PFSK-1 (cell line): ENCODE results near the gene MYO7B.

Experiments used
- FOXP2 ChIP-seq: optimal IDR thresholded peaks from 2 replicates; pipeline ENCODE3; 2011; ENCODE audit warnings: borderline replicate concordance, control low read depth, inconsistent platforms; ENCODE audit not compliant: insufficient read depth; ENCODE audit errors: extremely low read length, extremely low read depth
- POLR2AphosphoS5 ChIP-seq: IDR thresholded peaks from 2 replicates; pipeline ENCODE4 v1.6.1; 2012; ENCODE audit warnings: low read depth, mild to moderate bottlenecking, control low read depth, low read length, moderate library complexity
- REST ChIP-seq, 2 experiments: IDR thresholded peaks; 2 replicates each; pipeline versions ENCODE4 v1.6.1 to v1.8.0; 2011 to 2012; ENCODE audit warnings: low read depth in 2 of 2, low read length in 2 of 2, control low read depth in 1 of 2, inconsistent platforms in 1 of 2, mild to moderate bottlenecking in 1 of 2, moderate library complexity in 1 of 2; ENCODE audit not compliant: insufficient read depth in 1 of 2
- SIN3A ChIP-seq: IDR thresholded peaks from 2 replicates; pipeline ENCODE4 v1.6.1; 2012; ENCODE audit warnings: mild to moderate bottlenecking, low read length, moderate library complexity, borderline replicate concordance; ENCODE audit not compliant: insufficient read depth
- TAF1 ChIP-seq: IDR thresholded peaks from 2 replicates; pipeline ENCODE4 v1.6.1; 2012; ENCODE audit warnings: low read length, control low read depth, borderline replicate concordance; ENCODE audit not compliant: insufficient read depth

Gene MYO7B

GRCh38 chr2:127576433-127577207, 41.1 kb downstream of the MYO7B start:
- TF ChIP-seq SIN3A (no peak), POLR2AphosphoS5 (no peak), FOXP2 (no peak), TAF1 (no peak), REST (IDR thresholded peaks at IDR 0.05; ENCODE audit: insufficient read depth in 1 of 2, low read depth in 2 of 2, low read length in 2 of 2) (no peak)

- TF ChIP-seq POLR2AphosphoS5 (no peak), REST (IDR thresholded peaks at IDR 0.05; ENCODE audit: insufficient read depth in 1 of 2, low read depth in 2 of 2, low read length in 2 of 2) (no peak), TAF1 (no peak), SIN3A (no peak), FOXP2 (no peak)
Measured at GRCh38 chr2:127577208-127577475, 41.7 kb downstream of the MYO7B start.

GRCh38 chr2:127577503-127577902, 42.0 kb downstream of the MYO7B start:
- TF ChIP-seq SIN3A, result no peak
- TF ChIP-seq REST (IDR thresholded peaks at IDR 0.05; ENCODE audit: insufficient read depth in 1 of 2, low read depth in 2 of 2, low read length in 2 of 2), result no peak
- no peak for TF ChIP-seq FOXP2
- no peak for TF ChIP-seq TAF1
- TF ChIP-seq POLR2AphosphoS5, result no peak

- TF ChIP-seq TAF1 (no peak), POLR2AphosphoS5 (no peak), FOXP2 (no peak), REST (IDR thresholded peaks at IDR 0.05; ENCODE audit: insufficient read depth in 1 of 2, low read depth in 2 of 2, low read length in 2 of 2) (no peak), SIN3A (no peak)
Measured at GRCh38 chr2:127577973-127578372, 42.5 kb downstream of the MYO7B start.
